Measurements from ENCODE around the gene GALNT14.

The GALNT14 gene

DNA sequence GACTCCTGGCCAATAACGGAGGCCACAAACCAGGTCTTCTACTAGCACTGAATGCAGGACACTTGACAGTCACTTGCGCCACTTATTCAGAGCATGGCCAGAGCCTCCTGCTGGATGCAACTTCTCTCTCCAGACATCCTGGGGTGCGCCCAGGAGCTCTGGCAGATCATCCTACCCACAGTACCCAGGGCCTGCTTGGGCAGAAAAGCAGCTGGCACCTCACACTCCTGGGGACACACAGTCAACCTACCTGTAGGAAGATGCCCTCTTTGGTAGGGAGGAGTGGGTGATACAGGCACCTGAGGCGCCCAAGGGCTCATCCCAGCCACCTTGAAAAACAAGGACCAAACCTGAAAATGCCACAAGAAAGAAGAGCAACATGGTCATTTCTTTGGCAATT lies 13.3 kb downstream of the GALNT14 start:
- no peaks in the 10 kb centered on the region for H3K9me3 Mint-ChIP-seq
- ATAC-seq (replicated peaks) (no peak), DNase-seq (no peak)
- no peak overlapping the region for H3K4me3 Mint-ChIP-seq
- no peaks in the 10 kb centered on the region for H3K4me1 Mint-ChIP-seq
- no peak overlapping the region for H3K27ac Mint-ChIP-seq
- H3K27me3 Mint-ChIP-seq = no peaks in the 10 kb centered on the region
- no peaks in the 10 kb centered on the region for H3K36me3 Mint-ChIP-seq

DNA sequence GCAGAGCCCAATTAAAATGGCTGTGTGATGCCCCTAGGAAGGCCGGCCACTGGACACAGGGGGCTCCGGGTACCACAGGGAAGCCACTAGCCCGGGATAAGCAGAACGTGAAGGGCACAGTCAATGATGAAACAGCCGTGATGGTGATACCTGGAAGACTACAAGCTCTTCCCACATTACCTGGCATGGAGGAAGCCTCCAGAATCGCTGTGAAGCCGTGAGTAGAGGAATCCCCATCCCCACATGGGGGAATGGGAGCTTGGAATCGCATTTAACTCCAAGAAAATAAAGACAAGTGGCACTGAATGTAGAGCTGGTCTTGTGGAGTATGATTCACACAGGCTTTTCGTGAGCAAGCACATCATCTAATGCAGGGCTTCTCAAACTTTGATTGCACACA lies 16.1 kb downstream of the GALNT14 start:
- no peaks in the 10 kb centered on the region for H3K36me3 Mint-ChIP-seq
- no peak for ATAC-seq (replicated peaks)

DNA sequence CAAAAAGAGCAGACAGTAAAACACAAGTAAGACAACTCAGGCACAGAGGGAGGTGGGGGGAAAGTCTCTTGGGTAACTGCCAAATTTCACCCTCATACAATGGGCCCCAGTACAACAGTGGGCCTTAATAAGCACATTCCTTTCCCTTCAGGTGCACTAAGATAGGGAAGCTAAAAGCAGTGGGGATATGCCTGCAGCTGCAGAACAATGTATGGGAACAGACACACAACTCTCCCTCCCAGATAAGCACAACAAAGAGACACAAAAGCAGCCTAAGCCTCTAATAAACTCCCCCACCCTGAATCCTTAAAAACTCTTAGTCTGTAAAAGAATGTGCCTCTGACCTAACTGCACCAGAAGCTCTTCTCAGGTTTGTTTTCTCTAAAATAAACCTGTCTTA lies 24.5 kb downstream of the GALNT14 start:
- Mint-ChIP-seq H3K27me3 (no peaks in the 10 kb centered on the region), H3K27ac (no peak overlapping the region), H3K4me1 (no peaks in the 10 kb centered on the region), H3K4me3 (no peak overlapping the region), H3K36me3 (peaks cover 0 to 4% of the 10 kb centered on the region in 2 donors), H3K9me3 (no peaks in the 10 kb centered on the region)
- ATAC-seq (replicated peaks) = no peak
- no peak for DNase-seq

More for the DNA sequence above, 16.1 kb downstream of the GALNT14 start:
- no peaks in the 10 kb centered on the region for H3K27me3 Mint-ChIP-seq
- no peak for DNase-seq
- no peaks in the 10 kb centered on the region for H3K4me1 Mint-ChIP-seq
- H3K27ac Mint-ChIP-seq = no peak overlapping the region
- H3K9me3 Mint-ChIP-seq = no peaks in the 10 kb centered on the region
- no peak overlapping the region for H3K4me3 Mint-ChIP-seq

DNA sequence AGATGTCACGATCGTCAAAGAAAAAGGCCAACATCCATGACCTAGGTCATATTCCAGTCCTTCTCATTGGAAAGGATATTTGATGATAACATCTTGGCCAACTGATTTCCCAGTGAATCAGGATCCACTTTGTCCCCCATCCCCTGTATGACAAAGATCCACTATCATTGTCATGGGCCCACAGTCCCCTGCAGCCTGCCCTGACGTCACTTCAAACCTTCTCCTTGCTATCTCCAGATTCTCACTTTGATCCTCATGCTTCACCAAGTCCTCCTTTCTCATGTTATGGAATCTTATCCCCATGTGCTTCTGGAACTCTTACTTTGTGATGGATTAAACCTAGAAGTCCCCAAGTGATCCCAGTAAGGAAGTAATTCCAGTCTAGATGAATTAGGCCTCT lies 25.7 kb downstream of the GALNT14 start:
- Mint-ChIP-seq H3K36me3 (peaks cover 0 to 4% of the 10 kb centered on the region in 2 donors), H3K9me3 (no peaks in the 10 kb centered on the region), H3K27me3 (no peaks in the 10 kb centered on the region), H3K27ac (no peak overlapping the region), H3K4me1 (no peaks in the 10 kb centered on the region), H3K4me3 (no peak overlapping the region)
- no peak for DNase-seq
- no peak for ATAC-seq (replicated peaks)

DNA sequence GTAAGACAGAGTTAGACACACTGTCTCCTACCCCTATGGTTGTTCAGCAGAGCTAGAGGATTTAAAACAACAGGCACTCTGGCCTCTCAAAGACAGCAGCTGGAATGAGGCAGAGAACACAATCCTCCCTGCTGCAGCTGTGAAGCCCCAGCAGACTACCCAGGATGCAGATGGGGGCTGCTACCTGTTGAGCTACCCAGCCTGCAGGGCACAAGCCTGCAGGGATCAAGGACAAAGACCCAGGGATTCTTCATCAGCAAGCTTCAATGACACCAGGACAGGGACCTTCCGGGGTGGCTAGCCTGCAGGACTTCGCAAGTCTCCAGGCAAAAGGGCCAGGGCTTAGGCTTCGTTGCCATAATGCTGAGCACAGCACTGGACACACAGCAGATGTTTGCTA lies 27.2 kb downstream of the GALNT14 start:
- DNase-seq = no peak
- no peaks in the 10 kb centered on the region for H3K9me3 Mint-ChIP-seq
- no peaks in the 10 kb centered on the region for H3K27me3 Mint-ChIP-seq
- H3K4me1 Mint-ChIP-seq = no peaks in the 10 kb centered on the region
- H3K36me3 Mint-ChIP-seq = peaks cover 0 to 4% of the 10 kb centered on the region in 2 donors
- H3K27ac Mint-ChIP-seq = no peak overlapping the region
- H3K4me3 Mint-ChIP-seq = no peak overlapping the region
- no peak for ATAC-seq (replicated peaks)

DNA sequence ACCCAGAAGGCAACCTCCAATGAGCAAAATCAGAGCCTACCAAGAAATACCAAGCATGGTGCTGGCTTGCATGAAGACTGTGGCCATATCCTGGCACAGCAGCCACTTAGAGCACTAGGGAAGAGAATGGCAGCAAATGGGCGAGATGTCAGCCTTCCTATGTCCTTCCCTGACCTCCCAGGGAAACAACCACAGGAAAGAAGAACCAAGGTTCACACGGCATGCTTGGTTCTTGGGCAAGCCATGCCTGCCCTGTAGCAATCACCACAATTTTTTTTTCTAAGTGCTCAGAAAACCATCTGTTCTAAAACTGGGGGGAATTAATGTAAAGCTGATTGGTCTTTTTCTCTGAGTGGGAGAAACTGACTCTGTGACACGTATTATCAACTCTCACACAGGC lies 27.8 kb downstream of the GALNT14 start:
- Mint-ChIP-seq H3K36me3 (peaks cover 0 to 4% of the 10 kb centered on the region in 2 donors), H3K9me3 (no peaks in the 10 kb centered on the region), H3K4me1 (no peaks in the 10 kb centered on the region), H3K4me3 (no peak overlapping the region), H3K27me3 (no peaks in the 10 kb centered on the region), H3K27ac (no peak overlapping the region)
- no peak for DNase-seq
- ATAC-seq (replicated peaks) = no peak

DNA sequence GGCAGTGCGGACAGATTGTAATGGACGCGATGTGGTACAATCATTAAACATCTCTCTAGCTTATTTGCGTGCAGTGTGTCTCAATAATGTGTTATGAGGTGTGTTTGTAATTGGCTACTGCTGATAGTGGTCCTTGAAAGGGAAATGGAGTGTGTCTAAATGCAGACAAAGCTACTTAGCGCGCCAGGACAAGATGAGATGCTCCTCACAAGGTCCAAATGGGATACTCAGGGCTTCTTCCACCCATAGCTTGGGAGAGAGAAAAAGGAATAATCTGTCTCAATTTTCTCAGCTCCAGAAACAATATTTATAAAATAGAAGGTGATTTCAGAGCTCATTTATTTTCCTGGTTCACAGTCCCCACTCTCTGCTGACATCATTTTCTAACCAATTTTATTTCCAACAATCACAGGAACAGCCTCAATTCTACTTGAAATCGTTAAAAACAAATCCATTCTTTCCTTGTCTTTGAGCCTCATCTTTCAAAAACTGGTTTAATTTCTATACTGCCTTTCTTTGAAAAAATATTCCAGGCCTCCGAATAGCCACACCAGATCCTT lies 28.5 kb downstream of the GALNT14 start:
- DNase-seq (no peak), ATAC-seq (replicated peaks) (no peak)
- H3K27ac Mint-ChIP-seq = no peak overlapping the region
- H3K4me1 Mint-ChIP-seq = no peaks in the 10 kb centered on the region
- H3K9me3 Mint-ChIP-seq = no peaks in the 10 kb centered on the region
- H3K36me3 Mint-ChIP-seq = peaks cover 0 to 4% of the 10 kb centered on the region in 2 donors
- no peak overlapping the region for H3K4me3 Mint-ChIP-seq
- no peaks in the 10 kb centered on the region for H3K27me3 Mint-ChIP-seq

DNA sequence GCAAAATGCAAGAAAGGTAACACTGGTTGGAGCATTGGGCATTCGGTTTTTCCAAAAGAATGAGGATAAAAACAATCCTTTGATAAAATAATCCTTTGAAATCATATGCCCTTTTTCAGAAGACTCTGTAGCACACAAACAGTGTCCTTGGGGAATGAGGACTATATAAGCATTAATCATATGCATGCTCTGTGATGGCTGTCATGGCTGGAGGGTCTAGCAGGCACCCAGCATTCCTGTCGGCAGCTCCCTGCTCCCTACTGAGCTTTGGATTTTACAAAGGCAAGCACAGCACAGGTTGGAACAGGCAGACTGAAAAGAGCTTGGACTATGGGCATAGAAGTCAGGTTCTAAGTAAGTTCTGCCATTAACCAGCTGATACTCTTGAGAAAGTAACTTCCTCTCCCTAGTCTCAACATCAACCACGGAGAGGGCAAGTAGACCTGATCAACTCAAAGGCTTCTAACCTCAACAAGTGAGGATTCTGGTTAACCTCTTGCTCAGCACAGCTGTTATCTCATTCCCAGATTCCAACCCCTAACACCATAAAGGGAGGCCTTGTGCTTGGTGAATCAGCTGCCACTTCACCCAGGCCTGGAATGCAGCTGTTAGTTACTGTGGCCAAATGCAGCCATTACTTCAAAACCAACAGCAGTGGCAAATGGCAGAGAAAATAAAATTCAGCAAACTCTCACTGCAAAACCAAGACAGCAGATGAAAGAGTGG lies 29.5 kb downstream of the GALNT14 start:
- Mint-ChIP-seq H3K4me3 (no peak overlapping the region), H3K4me1 (no peaks in the 10 kb centered on the region), H3K27me3 (no peaks in the 10 kb centered on the region), H3K36me3 (peaks cover 0 to 4% of the 10 kb centered on the region in 2 donors), H3K27ac (no peak overlapping the region), H3K9me3 (no peaks in the 10 kb centered on the region)
- DNase-seq (no peak), ATAC-seq (replicated peaks) (peak in 1 of 2 donors; percentile 29)

DNA sequence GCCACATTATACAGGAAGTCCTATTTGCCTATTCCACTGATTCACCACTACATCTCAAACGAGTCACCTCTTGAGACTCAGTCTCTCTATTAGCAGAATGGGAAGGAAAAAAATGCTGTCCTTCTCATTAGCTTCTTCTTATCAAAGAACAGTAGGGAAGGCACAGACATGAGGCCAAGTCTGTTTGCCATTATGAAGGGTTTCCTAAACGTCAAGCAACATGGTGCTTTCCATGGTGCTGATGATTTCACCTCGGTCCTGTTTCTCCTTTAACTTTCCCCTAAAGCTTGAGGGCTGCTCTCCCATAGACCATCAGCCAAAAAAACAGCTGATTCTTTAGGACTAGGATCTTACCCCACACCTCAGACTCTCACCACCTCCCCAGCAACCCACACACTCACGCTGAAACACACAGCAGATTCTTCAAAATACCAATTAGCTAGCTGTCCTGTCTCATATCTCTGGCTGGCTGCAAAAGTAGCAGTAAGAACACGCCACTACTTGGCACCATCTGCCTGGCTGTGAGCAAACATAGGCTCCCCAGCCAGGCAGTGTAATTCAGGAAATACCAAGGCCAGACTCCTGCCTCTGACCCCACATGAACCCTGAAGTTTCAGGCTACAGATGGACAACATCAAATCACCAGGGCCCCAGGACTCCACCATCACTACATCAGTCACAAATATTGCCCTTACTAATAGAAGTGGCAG lies 30.5 kb downstream of the GALNT14 start:
- peaks cover 1 to 4% of the 10 kb centered on the region in 2 donors for H3K36me3 Mint-ChIP-seq
- ATAC-seq (replicated peaks) (no peak), DNase-seq (no peak)
- peaks cover 0 to 1% of the 10 kb centered on the region in 2 donors for H3K9me3 Mint-ChIP-seq
- H3K27me3 Mint-ChIP-seq = no peaks in the 10 kb centered on the region
- H3K4me3 Mint-ChIP-seq = no peak overlapping the region
- H3K4me1 Mint-ChIP-seq = no peaks in the 10 kb centered on the region
- H3K27ac Mint-ChIP-seq = no peak overlapping the region

DNA sequence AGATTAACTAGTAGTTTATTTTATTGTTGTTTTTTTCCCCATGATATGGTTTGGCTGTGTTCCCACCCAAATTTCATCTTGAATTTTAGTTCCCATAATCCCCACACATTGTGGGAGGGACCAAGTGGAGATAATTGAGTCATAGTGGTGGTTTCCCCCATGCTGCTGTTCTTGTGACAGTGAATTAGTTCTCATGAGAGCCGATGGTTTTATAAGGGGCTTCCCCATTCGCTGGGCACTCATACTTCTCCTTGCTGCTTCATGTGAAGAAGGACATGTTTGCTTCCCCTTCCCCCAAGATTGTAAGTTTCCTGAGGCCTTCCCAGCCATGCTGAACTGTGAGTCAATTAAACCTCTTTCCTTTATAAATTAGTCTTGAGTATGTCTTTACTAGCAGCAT lies 36.5 kb downstream of the GALNT14 start:
- peaks cover 2 to 5% of the 10 kb centered on the region in 2 donors for H3K4me1 Mint-ChIP-seq
- H3K4me3 Mint-ChIP-seq = no peak overlapping the region
- H3K27me3 Mint-ChIP-seq = no peaks in the 10 kb centered on the region
- no peak overlapping the region for H3K27ac Mint-ChIP-seq
- DNase-seq (no peak), ATAC-seq (replicated peaks) (peak in 1 of 2 donors; percentile 39)
- peaks cover 1 to 4% of the 10 kb centered on the region in 2 donors for H3K36me3 Mint-ChIP-seq
- H3K9me3 Mint-ChIP-seq = peaks cover 5 to 8% of the 10 kb centered on the region in 2 donors

DNA sequence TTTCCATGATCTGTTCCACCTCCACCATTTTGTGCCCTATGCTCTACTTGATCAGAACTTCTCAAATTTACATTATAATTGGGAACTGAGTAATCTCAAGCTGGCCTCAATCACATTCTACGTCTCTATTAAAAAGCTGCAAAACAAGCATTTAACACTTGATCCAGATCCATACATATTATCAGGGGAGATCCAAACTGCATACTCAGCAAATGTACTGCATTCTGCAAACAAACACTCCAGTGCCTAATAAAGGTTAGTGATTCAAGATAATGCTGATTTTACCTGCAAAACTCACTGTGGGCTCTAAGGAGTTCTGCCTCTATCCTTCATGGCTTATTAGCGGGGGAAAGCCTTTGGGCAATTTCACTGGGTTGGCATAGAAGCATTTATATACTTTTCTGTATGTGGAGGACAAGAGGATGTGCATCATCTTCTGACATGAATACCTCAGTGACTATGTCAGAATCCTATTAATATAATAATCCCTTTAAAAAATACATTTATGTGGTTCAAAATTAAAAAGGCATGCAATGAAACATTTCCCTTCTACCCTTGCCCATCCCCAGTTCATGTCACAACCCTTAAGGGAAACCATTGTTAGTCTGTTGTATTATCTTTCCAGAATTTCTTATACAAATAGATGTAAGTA lies 40.2 kb downstream of the GALNT14 start:
- H3K4me3 Mint-ChIP-seq = no peak overlapping the region
- peaks cover 5 to 8% of the 10 kb centered on the region in 2 donors for H3K9me3 Mint-ChIP-seq
- H3K27me3 Mint-ChIP-seq = no peaks in the 10 kb centered on the region
- DNase-seq (no peak), ATAC-seq (replicated peaks) (no peak)
- peaks cover 0 to 1% of the 10 kb centered on the region in 2 donors for H3K36me3 Mint-ChIP-seq
- peaks cover 2 to 5% of the 10 kb centered on the region in 2 donors for H3K4me1 Mint-ChIP-seq
- no peak overlapping the region for H3K27ac Mint-ChIP-seq

DNA sequence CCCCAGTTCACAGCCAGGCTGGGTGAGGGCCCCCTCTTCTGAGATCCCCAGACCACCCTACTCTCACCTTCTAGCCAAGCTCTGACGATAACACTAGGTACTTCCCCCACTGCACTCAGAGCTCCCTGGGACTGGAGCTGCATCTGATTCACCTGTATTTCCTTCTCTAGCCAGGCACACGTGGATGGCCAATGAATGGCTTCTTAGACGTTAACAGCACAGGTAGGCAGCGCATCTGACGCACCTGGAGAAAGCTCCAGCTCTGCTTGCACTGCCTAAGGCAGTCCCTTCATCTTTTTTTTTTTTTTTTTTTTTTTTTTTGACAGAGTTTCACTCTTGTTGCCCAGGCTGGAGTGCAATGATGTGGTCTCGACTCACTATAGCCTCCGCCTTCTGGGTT lies 48.1 kb downstream of the GALNT14 start:
- Mint-ChIP-seq H3K9me3 (no peaks in the 10 kb centered on the region), H3K27me3 (no peaks in the 10 kb centered on the region), H3K4me1 (no peaks in the 10 kb centered on the region), H3K36me3 (no peaks in the 10 kb centered on the region), H3K27ac (no peak overlapping the region), H3K4me3 (no peak overlapping the region)
- no peak for ATAC-seq (replicated peaks)
- no peak for DNase-seq

DNA sequence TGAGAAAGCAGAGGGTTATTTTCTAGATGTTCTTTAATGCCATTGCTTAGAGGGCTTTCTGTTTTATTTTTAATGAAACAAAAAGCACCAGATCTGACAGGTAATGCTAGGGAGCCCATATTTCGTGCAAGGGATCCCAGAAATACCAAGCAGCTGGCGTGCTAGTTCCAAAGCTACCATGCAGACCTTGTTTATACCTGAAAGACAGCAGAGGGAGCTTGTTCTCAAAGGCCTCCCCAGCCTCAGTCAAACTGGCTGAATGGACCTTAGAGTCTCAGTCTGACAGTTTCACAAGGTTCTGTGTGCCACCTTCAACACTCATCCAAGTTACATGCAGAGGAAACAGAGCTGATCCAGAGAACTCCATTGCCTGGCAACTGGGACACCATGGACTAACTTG lies 48.6 kb downstream of the GALNT14 start:
- H3K36me3 Mint-ChIP-seq = no peaks in the 10 kb centered on the region
- ATAC-seq (replicated peaks) = no peak
- no peaks in the 10 kb centered on the region for H3K27me3 Mint-ChIP-seq
- no peak overlapping the region for H3K27ac Mint-ChIP-seq
- no peak overlapping the region for H3K4me3 Mint-ChIP-seq
- no peaks in the 10 kb centered on the region for H3K9me3 Mint-ChIP-seq
- no peaks in the 10 kb centered on the region for H3K4me1 Mint-ChIP-seq
- no peak for DNase-seq

DNA sequence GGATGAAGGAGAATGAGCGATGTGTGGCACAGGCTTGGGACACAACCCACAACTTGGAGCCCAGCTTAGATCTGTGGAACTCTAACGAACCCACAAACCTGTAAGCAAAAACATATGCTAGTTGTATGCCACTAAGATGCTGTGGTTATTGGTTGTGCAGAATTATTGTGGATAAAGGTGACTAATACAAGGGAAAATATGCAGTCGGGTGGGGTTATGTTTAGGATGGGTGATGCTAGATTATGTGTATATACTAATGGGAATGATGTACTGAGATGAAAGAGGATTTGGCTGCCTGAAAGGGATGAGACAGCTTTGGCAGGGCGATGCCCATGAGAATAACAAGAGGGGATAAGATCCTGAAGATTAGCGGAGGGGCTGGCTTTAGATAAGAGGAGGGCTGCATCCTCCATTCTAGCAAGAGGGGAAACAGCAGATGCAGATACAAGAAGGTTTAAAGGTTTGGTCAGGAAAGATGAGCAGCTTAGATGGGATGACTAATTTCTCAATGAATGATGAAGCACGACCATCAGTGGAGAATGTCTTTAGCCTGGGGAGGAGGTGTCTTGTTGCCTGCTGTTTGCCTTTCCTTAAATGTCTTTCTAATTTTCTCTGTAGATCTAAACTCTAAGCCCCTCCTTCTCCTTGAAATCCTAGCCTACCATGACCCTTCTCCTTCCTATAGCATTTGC lies 49.6 kb downstream of the GALNT14 start:
- H3K9me3 Mint-ChIP-seq = no peaks in the 10 kb centered on the region

More for the DNA sequence above, 49.6 kb downstream of the GALNT14 start:
- ATAC-seq (replicated peaks) (no peak), DNase-seq (no peak)
- Mint-ChIP-seq H3K4me3 (no peak overlapping the region), H3K27ac (no peak overlapping the region), H3K4me1 (no peaks in the 10 kb centered on the region), H3K27me3 (no peaks in the 10 kb centered on the region), H3K36me3 (no peaks in the 10 kb centered on the region)

Data from stimulated activated naive B cell treated with anti-CD40 and anti-IgM and Interleukin-4, amounts not matched to agents 10 μg/mL and 1 μg/mL and 100 μg/mL, for 72 hours (primary cell).